PC-3 (cell line): Measurements from ENCODE around the gene SLC6A6. TPM values are rescaled to one million over a fixed set of nuclear protein-coding genes. Genes with fewer than 3 reads are reported as not detected.

ENCODE experiments used
- ATAC-seq: fragments of 200-7000 bp; cut with Tn5 transposase; 2 replicates; pipeline ENCODE4 v1.9.1; 2020; ENCODE audit warnings: mild to moderate bottlenecking, moderate library complexity
- BruUV-seq: library from RNA; stranded (reverse); fragments of 400-500 nt; replicated peaks from 2 replicates; lab custom pipeline; 2021; lab: Mats Ljungman, UMichigan
- CTCF ChIA-PET: fragments of 300-600 bp; sonication (Branson Sonifier 250); formaldehyde crosslinking; loops from one replicate; lab custom pipeline; 2022; ENCODE audit warnings: antibody characterized with exemption; lab: Charles Lee
- POLR2A ChIA-PET: fragments of 300-600 bp; sonication (Branson Sonifier 250); formaldehyde crosslinking; loops from one replicate; lab custom pipeline; 2022; ENCODE audit warnings: antibody characterized with exemption; ENCODE audit not compliant: unreplicated experiment; lab: Charles Lee
- DNase-seq: peaks from one replicate; pipeline ENCODE4 v3.0.0-alpha.2; 2015
- H2AFZ ChIP-seq: fragments of 300-600 bp; sonication (generic); 2 replicates; pipeline ENCODE4 v1.6.0; 2016; ENCODE audit warnings: antibody characterized with exemption, low read length
- H3F3A ChIP-seq: fragments of 300-600 bp; sonication (generic); one replicate; pipeline ENCODE4 v1.6.0; 2017; ENCODE audit warnings: antibody characterized with exemption, low read length, control low read depth, mild to moderate bottlenecking; ENCODE audit not compliant: unreplicated experiment
- H3K27ac ChIP-seq: fragments of 300-600 bp; sonication (generic); 2 replicates; pipeline ENCODE4 v1.5.1; 2016; ENCODE audit warnings: mild to moderate bottlenecking, low read length
- H3K27me3 ChIP-seq: fragments of 300-600 bp; sonication (generic); 2 replicates; pipeline ENCODE4 v1.6.1; 2016; ENCODE audit warnings: low read length, mixed read lengths
- H3K36me3 ChIP-seq: fragments of 300-600 bp; sonication (generic); 2 replicates; pipeline ENCODE4 v1.6.1; 2016; ENCODE audit warnings: low read depth, mixed run types, low read length, mixed read lengths
- H3K4me1 ChIP-seq: fragments of 300-600 bp; sonication (generic); 2 replicates; pipeline ENCODE4 v1.5.1; 2016; ENCODE audit warnings: low read length; ENCODE audit not compliant: insufficient read depth
- H3K4me2 ChIP-seq: fragments of 300-600 bp; sonication (generic); 2 replicates; pipeline ENCODE4 v1.6.0; 2016; ENCODE audit warnings: low read length
- H3K4me3 ChIP-seq: fragments of 300-600 bp; sonication (generic); 2 replicates; pipeline ENCODE4 v1.5.1; 2016; ENCODE audit warnings: mild to moderate bottlenecking, low read length, mixed read lengths
- H3K79me2 ChIP-seq: fragments of 300-600 bp; sonication (generic); 2 replicates; pipeline ENCODE4 v1.6.1; 2017; ENCODE audit warnings: low read length, mixed read lengths
- H3K9ac ChIP-seq: fragments of 300-600 bp; sonication (generic); 2 replicates; pipeline ENCODE4 v1.6.0; 2016; ENCODE audit warnings: mild to moderate bottlenecking, low read length
- H3K9me2 ChIP-seq: fragments of 300-600 bp; sonication (generic); replicated peaks from 2 replicates; pipeline ENCODE4 v1.6.1; 2016; ENCODE audit warnings: mixed run types, low read length, mixed read lengths
- H3K9me3 ChIP-seq: fragments of 300-600 bp; sonication (generic); 2 replicates; pipeline ENCODE4 v1.6.1; 2016; ENCODE audit warnings: low read length, mixed read lengths
- H4K20me1 ChIP-seq: fragments of 300-600 bp; sonication (generic); 2 replicates; pipeline ENCODE4 v1.6.1; 2016; ENCODE audit warnings: low read length, mixed read lengths
- CTCF ChIP-seq: fragments of 300-600 bp; sonication (generic); conservative IDR thresholded peaks from 2 replicates; pipeline ENCODE4 v1.5.1; 2017; ENCODE audit warnings: antibody characterized with exemption, low read depth, mild to moderate bottlenecking, low read length
- EZH2 ChIP-seq: fragments of 300-600 bp; sonication (generic); IDR thresholded peaks from one replicate; pipeline ENCODE4 v1.6.1; 2017; ENCODE audit warnings: antibody characterized with exemption, mild to moderate bottlenecking, low read length; ENCODE audit not compliant: unreplicated experiment
- EZH2phosphoT487 ChIP-seq: fragments of 300-600 bp; sonication (generic); IDR thresholded peaks from 2 replicates; pipeline ENCODE4 v1.6.1; 2018; ENCODE audit warnings: mild to moderate bottlenecking, antibody characterized with exemption, low read length, borderline replicate concordance
- intact Hi-C: fragments of 100-400 bp; cut with micrococcal nuclease; formaldehyde crosslinking; loops from 2 replicates; pipeline ENCODE4 v1.9.0; 2023
- total RNA-seq: library from RNA; depleted of rRNA; stranded (reverse); fragments of >200 nt; gene quantifications from 2 replicates; pipeline ENCODE4 v1.2.3, GENCODE V29; 2014

The SLC6A6 gene
- total RNA-seq, 1 experiment from 2014 or later = 28.1 TPM

GRCh38 chr3:14496351-14496750 is 93.9 kb downstream of the SLC6A6 start:
- H3K27ac ChIP-seq = no peak overlapping the region
- intact Hi-C loops = no loop called here
- H3K79me2 ChIP-seq = no peaks in the 10 kb centered on the region
- no peak overlapping the region for H3K4me2 ChIP-seq
- H3K4me1 ChIP-seq = peaks cover 3% of the 10 kb centered on the region
- H3K4me3 ChIP-seq = no peak overlapping the region
- BruUV-seq = no TSS peak
- no peak for ATAC-seq
- H2AFZ ChIP-seq = no peak overlapping the region
- TF ChIP-seq EZH2 (no peak), CTCF (no peak), EZH2phosphoT487 (no peak)
- no peaks in the 10 kb centered on the region for H3K9me2 ChIP-seq
- H3K36me3 ChIP-seq = no peaks in the 10 kb centered on the region
- ChIA-PET POLR2A (no interaction called here), CTCF (no interaction called here)
- no peaks in the 10 kb centered on the region for H3K27me3 ChIP-seq
- H4K20me1 ChIP-seq = no peaks in the 10 kb centered on the region
- no peaks in the 10 kb centered on the region for H3K9me3 ChIP-seq
- H3K9ac ChIP-seq = no peak overlapping the region
- H3F3A ChIP-seq = no peaks in the 10 kb centered on the region
- DNase-seq = no peak

GRCh38 chr3:14497321-14497720 is 94.9 kb downstream of the SLC6A6 start:
- Histone ChIP-seq H3K4me1 (no peaks in the 10 kb centered on the region), H3K79me2 (no peaks in the 10 kb centered on the region), H3F3A (no peaks in the 10 kb centered on the region), H3K27me3 (no peaks in the 10 kb centered on the region), H2AFZ (no peak overlapping the region), H3K36me3 (no peaks in the 10 kb centered on the region), H4K20me1 (no peaks in the 10 kb centered on the region), H3K9me3 (no peaks in the 10 kb centered on the region), H3K9me2 (no peaks in the 10 kb centered on the region), H3K9ac (no peak overlapping the region), H3K4me2 (no peak overlapping the region), H3K27ac (no peak overlapping the region), H3K4me3 (no peak overlapping the region)
- ChIA-PET CTCF (no interaction called here), POLR2A (no interaction called here)
- TF ChIP-seq EZH2phosphoT487 (no peak), CTCF (0 out of 2 replicates have a peak, but pooled peaks have one; percentile 21)
- BruUV-seq = no TSS peak
- no peak for ATAC-seq
- intact Hi-C loops = no loop called here
- no peak for DNase-seq

- Histone ChIP-seq H3K4me2 (no peak overlapping the region), H3K27me3 (no peaks in the 10 kb centered on the region; the same call in 1 of the 2 replicates), H3K9me3 (no peaks in the 10 kb centered on the region), H3K9me2 (no peaks in the 10 kb centered on the region), H4K20me1 (no peaks in the 10 kb centered on the region), H3K27ac (no peak overlapping the region), H3F3A (no peaks in the 10 kb centered on the region), H3K4me3 (no peak overlapping the region), H3K79me2 (no peaks in the 10 kb centered on the region), H3K4me1 (no peaks in the 10 kb centered on the region), H3K9ac (no peak overlapping the region), H2AFZ (no peak overlapping the region), H3K36me3 (no peaks in the 10 kb centered on the region)
- DNase-seq (no peak), ATAC-seq (no peak)
- ChIA-PET CTCF (no interaction called here), POLR2A (no interaction called here)
- intact Hi-C loops = loop anchor here (10.0 kb wide), 1 partner anchor 152 kb away; the partner anchor contains the start of gene CCDC174
- TF ChIP-seq EZH2 (no peak), EZH2phosphoT487 (no peak), CTCF (no peak)
- no TSS peak for BruUV-seq
These were observed 100.1 kb downstream of the SLC6A6 start for GRCh38 chr3:14502472-14502871.
